Right lobe of liver (tissue), 4 donors: ENCODE results near the gene CACNA2D1.

ENCODE experiments used
- POLR2A ChIP-seq: fragments of 450-650 bp; IDR thresholded peaks from one replicate; pipeline ENCODE4 v1.6.1; 2017; ENCODE audit warnings: antibody characterized with exemption, mild to moderate bottlenecking
- TF ChIP-seq, protein P1 (sequence below), 4 donors: fragments of 200-600 bp in 3 of 4; fragments of 450-650 bp in 1 of 4; IDR thresholded peaks; one replicate each; pipeline versions ENCODE4 v1.5.1 to v1.8.0; 2016 to 2022; ENCODE audit warnings: antibody characterized with exemption in 4 of 4, mild to moderate bottlenecking in 2 of 4
- donor health status: DM: no; HTN: no; CAD: no.
- donor health status: DM: no; HTN: no; CAD: no.
- donor health status: DM: no; HTN: yes; CAD: no.

DNA sequence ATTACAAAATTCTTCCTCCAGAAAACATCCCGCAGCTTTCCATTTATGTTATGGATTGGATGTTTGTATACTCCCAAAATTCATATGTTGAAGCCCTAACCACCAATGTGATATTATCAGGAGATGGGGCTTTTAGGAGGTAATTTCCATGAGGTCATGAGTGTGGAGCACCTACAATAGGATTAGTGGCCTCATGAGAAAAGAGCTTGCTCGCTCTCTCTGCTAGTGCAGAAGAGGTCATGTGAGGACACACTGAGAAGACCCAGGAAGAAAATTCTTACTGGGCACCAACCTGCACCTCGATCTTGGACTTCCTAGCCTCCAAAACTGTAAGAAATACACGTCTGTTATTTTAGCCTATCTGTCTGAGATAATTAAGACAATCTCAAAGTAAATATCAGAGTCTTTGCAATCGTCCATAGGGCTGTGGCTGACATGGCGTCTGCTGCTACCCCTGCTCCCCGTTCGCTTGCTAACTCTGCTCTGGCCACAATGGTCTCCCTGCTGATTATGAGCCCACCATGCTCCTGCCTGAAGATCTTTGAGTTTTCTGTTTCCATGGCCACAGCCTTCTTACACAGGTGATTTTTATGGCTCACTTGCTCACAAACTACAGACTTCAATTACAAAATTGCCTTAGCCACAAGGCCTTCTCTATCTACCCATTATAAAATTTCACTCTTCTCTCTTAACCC, 333.3 kb downstream of the CACNA2D1 start:
- TF ChIP-seq, protein P1, sequence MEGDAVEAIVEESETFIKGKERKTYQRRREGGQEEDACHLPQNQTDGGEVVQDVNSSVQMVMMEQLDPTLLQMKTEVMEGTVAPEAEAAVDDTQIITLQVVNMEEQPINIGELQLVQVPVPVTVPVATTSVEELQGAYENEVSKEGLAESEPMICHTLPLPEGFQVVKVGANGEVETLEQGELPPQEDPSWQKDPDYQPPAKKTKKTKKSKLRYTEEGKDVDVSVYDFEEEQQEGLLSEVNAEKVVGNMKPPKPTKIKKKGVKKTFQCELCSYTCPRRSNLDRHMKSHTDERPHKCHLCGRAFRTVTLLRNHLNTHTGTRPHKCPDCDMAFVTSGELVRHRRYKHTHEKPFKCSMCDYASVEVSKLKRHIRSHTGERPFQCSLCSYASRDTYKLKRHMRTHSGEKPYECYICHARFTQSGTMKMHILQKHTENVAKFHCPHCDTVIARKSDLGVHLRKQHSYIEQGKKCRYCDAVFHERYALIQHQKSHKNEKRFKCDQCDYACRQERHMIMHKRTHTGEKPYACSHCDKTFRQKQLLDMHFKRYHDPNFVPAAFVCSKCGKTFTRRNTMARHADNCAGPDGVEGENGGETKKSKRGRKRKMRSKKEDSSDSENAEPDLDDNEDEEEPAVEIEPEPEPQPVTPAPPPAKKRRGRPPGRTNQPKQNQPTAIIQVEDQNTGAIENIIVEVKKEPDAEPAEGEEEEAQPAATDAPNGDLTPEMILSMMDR (IDR thresholded peaks at IDR 0.05), result no peak
- TF ChIP-seq POLR2A, result no peak
